Motor neuron (in vitro differentiated cells): ENCODE measurements around the gene PSMD11. TPM values are rescaled to one million over a fixed set of nuclear protein-coding genes. Genes with fewer than 3 reads are reported as not detected.
"Not testable (repeated sequence)": the region's sequence is repeated elsewhere in the genome, so short reads cannot be mapped to it uniquely, and the experiment has no call there.

Experiments
- ATAC-seq, 8 experiments: fragments of 200-7000 bp; cut with Tn5 transposase; replicated peaks in 6 of 8; 2 replicates each; pipeline ENCODE4 v1.8.0; 2021; ENCODE audit warnings: mild to moderate bottlenecking in 8 of 8, moderate library complexity in 8 of 8
- H3K27ac ChIP-seq, 2 donors: fragments of 250-450 bp; sonication (Bioruptor Pico); 2 replicates each; pipeline ENCODE4 v1.9.0; 2021; ENCODE audit warnings: antibody characterized with exemption in 2 of 2, mild to moderate bottlenecking in 2 of 2, moderate library complexity in 1 of 2
- H3K4me1 ChIP-seq, 2 donors: fragments of 250-450 bp; sonication (Bioruptor Pico); replicated peaks in 1 of 2; 2 replicates each; pipeline ENCODE4 v1.6.1; 2021; ENCODE audit warnings: antibody characterized with exemption in 2 of 2, mild to moderate bottlenecking in 2 of 2, moderate library complexity in 1 of 2
- H3K4me3 ChIP-seq, 5 donors: fragments of 250-450 bp; sonication (Bioruptor Pico); 2 replicates each; pipeline ENCODE4 v1.9.0; 2021; ENCODE audit warnings: antibody characterized with exemption in 5 of 5, mild to moderate bottlenecking in 5 of 5, moderate library complexity in 4 of 5
- WGBS, 10 experiments: fragments of 450-650 bp; shearing (Covaris generic); methylation state at CpG; one replicate each; pipeline ENCODE4 v1.0.0; 2022; 5-methylcytosine and 5-hydroxymethylcytosine counted together
- in situ Hi-C, 9 experiments: fragments of 400-800 bp; cut with MboI; loops; one replicate each; pipeline ENCODE4 v1.15.0; 2021; ENCODE audit warnings: low sequenced_read_pairs in 9 of 9, low pct_unique_long_range_greater_than_20kb in 2 of 9; ENCODE audit not compliant: unreplicated experiment in 9 of 9
- total RNA-seq, 8 experiments: library from RNA; unstranded; fragments of 300-600 nt; gene quantifications; 2 replicates each; pipeline versions ENCODE4 v1.2.3 to v1.2.4, GENCODE V29; 2022

PSMD11 gene
- total RNA-seq, 8 experiments from 2014 or later, result 28.6 to 96.2 (median 59.2) TPM

- Histone ChIP-seq H3K4me3 (no peak overlapping the region), H3K27ac (no peak overlapping the region), H3K4me1 (peaks cover 8 to 14% of the 10 kb centered on the region in 2 donors)
- in situ Hi-C loops, result loop anchor here in 5 of 9 experiments (10.0 to 25.0 kb wide), 3 partner anchors 112 to 315 kb away; no protein-coding TSS in a partner anchor
- 93 to 100% (median 100%) methylated on average over 1 to 3 of the region's 5 CpGs; no CpG with 5 or more reads in 3 of the 10 experiments for WGBS, 10 experiments
- ATAC-seq, result no peak
These were observed 5.7 kb downstream of the PSMD11 start for GRCh38 chr17:32449963-32450362.

- WGBS, 10 experiments, result 83 to 100% (median 100%) methylated on average over 1 to 4 of the region's 6 CpGs
- H3K4me1 ChIP-seq, result peaks cover 8 to 14% of the 10 kb centered on the region in 2 donors
- in situ Hi-C loops, result loop anchor here in 5 of 9 experiments (10.0 to 25.0 kb wide), 3 partner anchors 112 to 314 kb away; no protein-coding TSS in a partner anchor
- not testable (repeated sequence) for H3K4me3 ChIP-seq, ATAC-seq, H3K27ac ChIP-seq
These were observed 6.1 kb downstream of the PSMD11 start for GRCh38 chr17:32450379-32450778.

- ATAC-seq, result no peak
- Histone ChIP-seq H3K4me1 (peaks cover 0 to 2% of the 10 kb centered on the region in 2 donors), H3K4me3 (no peak overlapping the region), H3K27ac (no peak overlapping the region)
- in situ Hi-C loops, result loop anchor here in 5 of 9 experiments (10.0 to 25.0 kb wide), 3 partner anchors 110 to 313 kb away; no protein-coding TSS in a partner anchor
- WGBS, 10 experiments, result 50 to 100% (median 80%) methylated on average over 1 to 2 of the region's 2 CpGs; no CpG with 5 or more reads in 3 of the 10 experiments
These were observed 7.6 kb downstream of the PSMD11 start for GRCh38 chr17:32451879-32452278.

GRCh38 chr17:32452281-32452680, 8.0 kb downstream of the PSMD11 start:
- WGBS, 10 experiments, result 91 to 100% (median 100%) methylated on average over 1 of the region's 1 CpG
- in situ Hi-C loops, result loop anchor here in 5 of 9 experiments (10.0 to 25.0 kb wide), 3 partner anchors 110 to 313 kb away; no protein-coding TSS in a partner anchor
- Histone ChIP-seq H3K4me3 (no peak overlapping the region), H3K27ac (no peak overlapping the region), H3K4me1 (no peaks in the 10 kb centered on the region)
- no peak for ATAC-seq

GRCh38 chr17:32453370-32453769, 9.1 kb downstream of the PSMD11 start:
- Histone ChIP-seq H3K4me1 (no peaks in the 10 kb centered on the region), H3K4me3 (no peak overlapping the region), H3K27ac (no peak overlapping the region)
- 80 to 100% (median 100%) methylated on average over 1 to 2 of the region's 2 CpGs; no CpG with 5 or more reads in 1 of the 10 experiments for WGBS, 10 experiments
- in situ Hi-C loops, result loop anchor here in 5 of 9 experiments (10.0 to 25.0 kb wide), 3 partner anchors 109 to 311 kb away; no protein-coding TSS in a partner anchor
- peak in 2 of 8 experiments; percentile 81 to 85 for ATAC-seq

GRCh38 chr17:32458371-32458770, 14.1 kb downstream of the PSMD11 start:
- no peak for ATAC-seq
- Histone ChIP-seq H3K27ac (no peak overlapping the region), H3K4me3 (no peak overlapping the region), H3K4me1 (no peaks in the 10 kb centered on the region)
- in situ Hi-C loops, result loop anchor here in 5 of 9 experiments (10.0 to 25.0 kb wide), 3 partner anchors 104 to 306 kb away; no protein-coding TSS in a partner anchor

GRCh38 chr17:32460054-32460453, 15.7 kb downstream of the PSMD11 start:
- Histone ChIP-seq H3K4me3 (no peak overlapping the region), H3K4me1 (no peaks in the 10 kb centered on the region), H3K27ac (no peak overlapping the region)
- WGBS, 10 experiments, result 80 to 100% (median 90%) methylated on average over 1 to 4 of the region's 4 CpGs; no CpG with 5 or more reads in 3 of the 10 experiments
- in situ Hi-C loops, result loop anchor here in 4 of 9 experiments (25.0 kb wide), 2 partner anchors 102 to 302 kb away; no protein-coding TSS in a partner anchor
- ATAC-seq, result no peak

- peak in 2 of 8 experiments; percentile 8 to 19 for ATAC-seq
- in situ Hi-C loops, result loop anchor here in 4 of 9 experiments (25.0 kb wide), 2 partner anchors 101 to 301 kb away; no protein-coding TSS in a partner anchor
- Histone ChIP-seq H3K27ac (no peak overlapping the region), H3K4me1 (no peaks in the 10 kb centered on the region), H3K4me3 (no peak overlapping the region)
- WGBS, 10 experiments, result 61 to 100% (median 82%) methylated on average over 1 to 4 of the region's 4 CpGs
These were observed 17.2 kb downstream of the PSMD11 start for GRCh38 chr17:32461498-32461852.

GRCh38 chr17:32461853-32462617, 17.7 kb downstream of the PSMD11 start:
- Histone ChIP-seq H3K27ac (no peak overlapping the region), H3K4me1 (no peaks in the 10 kb centered on the region), H3K4me3 (no peak overlapping the region)
- WGBS, 10 experiments, result 50 to 91% (median 76%) methylated on average over 1 of the region's 1 CpG; no CpG with 5 or more reads in 6 of the 10 experiments
- in situ Hi-C loops, result loop anchor here in 4 of 9 experiments (25.0 kb wide), 2 partner anchors 100 to 300 kb away; no protein-coding TSS in a partner anchor
- ATAC-seq, result peak in 4 of 8 experiments; percentile 49 to 64 (median 62)

- H3K4me1 ChIP-seq, result no peaks in the 10 kb centered on the region
- H3K27ac ChIP-seq, result no peak overlapping the region
- H3K4me3 ChIP-seq, result no peak overlapping the region
- in situ Hi-C loops, result loop anchor here in 4 of 9 experiments (25.0 kb wide), 2 partner anchors 99 to 299 kb away; no protein-coding TSS in a partner anchor
- 89 to 100% (median 100%) methylated on average over 1 to 3 of the region's 3 CpGs for WGBS, 10 experiments
- no peak for ATAC-seq
These were observed 19.0 kb downstream of the PSMD11 start for GRCh38 chr17:32463304-32463703.

- no peak for ATAC-seq
- in situ Hi-C loops, result loop anchor here in 4 of 9 experiments (25.0 kb wide), 2 partner anchors 98 to 298 kb away; no protein-coding TSS in a partner anchor
- H3K4me3 ChIP-seq, result no peak overlapping the region
- WGBS, 10 experiments, result 0 to 100% (median 100%) methylated on average over 1 of the region's 1 CpG; no CpG with 5 or more reads in 2 of the 10 experiments
- no peaks in the 10 kb centered on the region for H3K4me1 ChIP-seq
- no peak overlapping the region for H3K27ac ChIP-seq
These were observed 20.1 kb downstream of the PSMD11 start for GRCh38 chr17:32464374-32464773.

GRCh38 chr17:32467949-32468348, 23.6 kb downstream of the PSMD11 start:
- WGBS, 10 experiments, result 84 to 100% (median 95%) methylated on average over 1 to 7 of the region's 7 CpGs

More at GRCh38 chr17:32467949-32468348, 23.6 kb downstream of the PSMD11 start:
- H3K4me3 ChIP-seq, result no peak overlapping the region
- in situ Hi-C loops, result loop anchor here in 4 of 9 experiments (25.0 kb wide), 2 partner anchors 94 to 294 kb away; no protein-coding TSS in a partner anchor
- ATAC-seq, result no peak
- H3K4me1 ChIP-seq, result no peaks in the 10 kb centered on the region
- no peak overlapping the region for H3K27ac ChIP-seq
